GM19023 (cell line): ENCODE data around the gene LRRC47.
A peak's percentile ranks its signal among the peaks of the same experiment; 100 is the strongest.
"Not testable (repeated sequence)": the region's sequence is repeated elsewhere in the genome, so short reads cannot be mapped to it uniquely, and the experiment has no call there.

Experiments
- ATAC-seq: cut with Tn5 transposase; IDR thresholded peaks from one replicate; pipeline ENCODE4 v1.9.1; 2021; ENCODE audit warnings: mild to moderate bottlenecking, moderate library complexity; ENCODE audit not compliant: unreplicated experiment

Gene LRRC47

DNA sequence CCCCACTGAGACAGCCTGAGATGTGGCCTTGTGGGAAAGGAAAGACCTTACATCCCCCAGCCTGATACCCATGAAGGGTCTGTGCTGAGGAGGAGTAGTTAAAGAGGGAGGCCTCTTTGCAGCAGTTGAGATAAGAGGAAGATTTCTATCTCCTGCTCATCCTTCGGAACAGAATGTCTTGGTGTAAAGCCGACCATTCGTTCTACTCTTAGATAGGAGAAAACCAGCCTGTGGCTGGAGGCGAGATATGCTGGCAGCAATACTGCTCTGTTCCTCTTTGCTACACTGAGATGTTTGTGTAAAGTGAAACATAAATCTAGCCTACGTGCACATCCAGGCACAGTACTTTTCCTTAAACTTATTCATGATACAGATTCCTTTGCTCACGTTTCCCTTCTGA, 45.6 kb downstream of the LRRC47 start:
- no peak for ATAC-seq

DNA sequence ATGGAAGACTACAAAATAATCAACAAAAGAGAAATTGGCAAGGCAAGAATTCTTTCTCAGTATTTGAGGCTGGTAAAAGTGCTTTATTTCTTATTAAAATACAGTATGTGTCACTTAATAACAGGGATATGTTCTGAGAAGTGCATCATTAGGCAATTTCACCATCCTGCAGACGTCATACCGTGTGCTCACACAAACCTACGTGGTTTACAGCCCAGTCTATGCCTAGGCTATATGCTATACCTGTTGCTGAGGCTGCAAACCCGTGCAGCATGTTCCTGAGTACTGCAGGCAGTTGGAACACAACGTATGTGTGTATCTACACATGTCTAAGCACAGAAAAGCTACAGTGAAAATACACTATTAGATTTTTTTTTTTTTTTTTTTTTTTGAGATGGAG, 46.8 kb downstream of the LRRC47 start:
- ATAC-seq = no peak

DNA sequence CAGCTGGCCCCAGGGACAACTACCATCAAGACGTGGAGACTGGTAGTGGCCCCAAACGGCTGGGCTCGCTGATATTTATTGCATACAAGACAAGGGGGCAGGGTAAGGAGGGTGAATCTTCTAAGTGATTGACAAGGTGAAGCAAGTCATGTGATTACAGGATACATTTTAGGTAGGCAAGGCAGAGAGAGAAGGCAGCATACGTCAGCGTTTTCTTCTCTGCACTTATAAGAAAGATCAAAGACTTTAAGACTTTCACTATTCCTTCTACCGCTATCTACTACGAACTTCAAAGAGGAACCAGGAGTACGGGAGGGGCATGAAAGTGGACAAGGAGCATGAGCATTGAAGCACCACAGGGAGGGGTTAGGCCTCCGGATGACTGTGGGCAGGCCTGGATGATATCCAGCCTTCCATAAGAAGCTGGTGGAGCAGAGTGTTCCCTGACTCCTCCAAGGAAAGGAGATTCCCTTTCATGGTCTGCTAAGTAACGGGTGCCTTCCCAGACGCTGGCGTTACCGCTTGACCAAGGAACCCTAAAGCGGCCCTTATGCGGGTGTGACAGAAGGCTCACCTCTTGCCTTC, 47.9 kb downstream of the LRRC47 start:
- ATAC-seq = not testable (repeated sequence)

DNA sequence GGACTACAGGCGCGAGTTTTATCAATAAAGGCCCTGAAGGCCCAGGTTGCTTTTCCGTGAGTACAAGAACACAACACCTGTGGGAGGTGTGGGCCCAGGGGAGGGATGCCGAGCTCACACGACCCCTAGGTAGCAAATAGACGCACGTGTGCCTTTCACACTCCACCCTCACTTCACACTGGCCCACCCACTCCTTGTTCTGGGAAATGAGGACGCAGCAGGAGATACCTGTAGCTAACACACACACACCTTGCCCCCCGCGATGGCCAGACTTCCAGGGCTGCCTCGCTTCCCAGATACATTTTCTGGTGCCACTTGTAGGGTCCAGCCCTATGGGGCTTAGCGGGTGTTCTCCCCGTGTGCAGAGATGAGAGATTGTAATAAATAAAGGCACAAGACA, 48.4 kb downstream of the LRRC47 start:
- no peak for ATAC-seq

DNA sequence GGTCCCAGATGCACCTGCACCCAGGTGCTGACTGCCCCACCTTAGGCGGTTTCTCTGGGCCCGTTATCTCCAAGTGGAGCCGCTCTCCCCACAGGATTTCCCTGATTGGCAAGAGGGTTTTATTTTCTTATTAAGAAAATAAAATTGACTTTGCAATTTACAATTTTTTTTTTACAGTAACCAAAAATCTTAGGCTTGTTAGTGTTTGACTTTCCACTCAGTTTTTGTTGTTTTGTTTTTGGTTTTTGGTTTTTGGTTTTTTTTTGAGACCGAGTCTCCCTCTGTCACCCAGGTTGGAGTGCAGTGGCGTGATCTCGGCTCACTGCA, 48.8 kb downstream of the LRRC47 start:
- no peak for ATAC-seq

DNA sequence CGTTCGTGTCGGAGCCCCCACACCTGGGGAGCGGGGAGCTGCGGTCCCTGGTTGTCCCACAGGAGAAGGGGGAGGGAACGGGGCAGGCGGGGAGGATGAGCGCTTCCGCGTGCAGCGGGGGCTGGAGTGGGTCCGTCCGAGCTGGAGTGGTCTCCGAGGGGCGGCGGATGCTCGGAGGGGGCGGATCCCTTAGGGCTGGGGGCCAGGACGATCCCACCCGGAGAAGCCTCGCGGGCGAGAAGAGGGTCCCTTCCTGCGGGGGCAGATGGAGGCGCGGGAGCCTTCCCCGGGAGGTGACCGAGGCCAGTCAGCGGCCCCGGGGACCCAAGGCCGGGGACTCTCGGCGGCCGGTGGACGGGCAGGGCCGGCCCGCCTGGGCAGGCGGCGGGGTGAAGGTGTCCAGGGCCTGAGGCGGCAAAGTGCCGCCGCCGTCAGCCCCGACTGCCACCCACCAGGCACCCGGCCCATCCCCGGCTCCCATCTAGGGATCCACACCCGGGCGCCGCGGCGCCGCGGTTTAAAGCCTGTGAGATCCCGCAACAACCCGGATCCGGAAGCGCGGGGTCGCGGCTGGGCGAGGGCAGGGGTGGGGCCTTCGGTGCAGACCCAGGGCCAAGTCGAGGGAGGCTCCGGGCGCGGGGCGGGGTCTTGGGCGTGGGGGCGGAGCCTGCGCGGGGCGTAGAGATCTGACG, 49.3 kb downstream of the LRRC47 start:
- ATAC-seq = peak; percentile 74

- ATAC-seq = no peak
Observed at GRCh38 chr1:3746389-3746829, 49.9 kb downstream of the LRRC47 start.

GRCh38 chr1:3745590-3746381, 50.5 kb downstream of the LRRC47 start:
- no peak for ATAC-seq

DNA sequence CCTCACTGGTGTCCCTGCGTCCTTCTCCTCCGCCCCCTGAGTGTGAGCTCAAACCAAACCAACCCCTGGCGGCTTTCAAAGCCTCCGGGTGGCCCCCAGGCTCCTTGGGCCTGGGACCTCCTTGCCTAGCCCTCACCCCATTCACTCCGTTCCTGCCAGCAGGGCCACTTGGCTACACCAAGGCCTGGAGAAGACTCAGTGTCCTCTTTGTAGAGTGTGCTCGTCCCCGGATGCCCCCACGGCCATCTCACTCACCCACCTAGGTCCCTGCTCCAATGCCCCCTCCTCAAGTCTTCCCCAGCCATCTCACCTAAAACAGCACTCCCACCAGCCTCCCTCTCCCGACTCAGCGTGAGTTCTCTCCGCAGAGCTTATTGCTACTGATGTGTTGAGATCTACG, 51.2 kb downstream of the LRRC47 start:
- ATAC-seq = no peak

DNA sequence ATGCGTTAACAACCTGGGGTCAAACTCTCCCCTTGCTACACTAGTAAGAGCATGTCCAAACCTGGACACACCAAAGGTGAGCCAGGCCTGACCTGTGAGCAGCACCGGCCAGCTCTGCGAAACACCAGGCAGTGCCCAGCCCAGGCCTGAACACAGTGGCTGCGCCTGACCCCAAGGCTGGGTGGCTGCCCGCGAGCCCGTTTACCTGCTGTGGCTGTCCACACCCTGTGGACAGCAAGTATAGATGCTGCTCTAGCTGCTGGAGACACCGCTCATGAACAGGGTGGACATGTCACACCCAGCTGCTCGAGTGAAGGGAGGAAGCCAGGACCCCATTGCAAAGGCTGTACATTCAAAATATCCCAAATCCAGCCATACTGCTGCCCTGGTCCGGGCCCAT, 51.7 kb downstream of the LRRC47 start:
- ATAC-seq = no peak

- ATAC-seq = no peak
Observed at GRCh38 chr1:3743826-3744225, 52.5 kb downstream of the LRRC47 start.

DNA sequence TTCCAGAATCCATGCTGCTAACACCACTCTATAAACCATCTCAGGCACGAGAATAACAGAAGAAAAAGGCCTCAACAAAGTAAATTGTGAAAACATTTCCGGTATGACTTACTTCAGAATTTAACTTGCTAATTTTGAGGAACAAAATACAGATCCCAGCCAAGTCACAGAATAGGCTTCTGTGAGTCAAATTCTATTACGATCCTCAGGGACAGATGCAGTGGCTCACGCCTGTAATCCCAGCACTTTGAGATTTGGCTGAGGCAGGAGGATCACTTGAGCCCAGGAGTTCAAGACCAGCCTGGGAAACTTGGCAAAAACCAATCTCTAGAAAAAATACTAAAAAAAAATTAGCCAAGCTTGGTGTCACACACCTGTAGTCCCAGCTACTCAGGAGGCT, 52.9 kb downstream of the LRRC47 start:
- ATAC-seq = no peak

- no peak for ATAC-seq
Observed at GRCh38 chr1:3742439-3743298, 53.6 kb downstream of the LRRC47 start.

GRCh38 chr1:3741566-3742438, 54.5 kb downstream of the LRRC47 start:
- no peak for ATAC-seq

- ATAC-seq = no peak
Observed at GRCh38 chr1:3740752-3741151, 55.5 kb downstream of the LRRC47 start.

DNA sequence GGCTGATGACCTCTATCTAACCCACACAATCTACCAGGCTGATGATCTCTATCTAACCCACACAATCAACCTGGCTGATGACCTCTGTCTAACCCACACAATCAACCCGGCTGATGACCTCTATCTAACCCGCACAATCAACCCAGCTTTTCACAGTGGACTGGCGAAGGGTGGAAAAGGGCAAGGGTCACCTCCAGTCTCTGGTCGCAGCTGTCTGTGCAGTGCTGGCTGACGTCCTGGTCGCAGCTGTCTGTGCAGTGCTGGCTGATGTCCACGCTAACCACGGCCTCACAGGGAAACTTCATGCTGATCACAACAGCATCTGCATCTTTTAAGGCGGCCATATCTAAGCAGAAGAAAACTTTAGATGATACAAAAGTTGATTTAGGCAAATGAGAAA, 56.3 kb downstream of the LRRC47 start:
- ATAC-seq = no peak

DNA sequence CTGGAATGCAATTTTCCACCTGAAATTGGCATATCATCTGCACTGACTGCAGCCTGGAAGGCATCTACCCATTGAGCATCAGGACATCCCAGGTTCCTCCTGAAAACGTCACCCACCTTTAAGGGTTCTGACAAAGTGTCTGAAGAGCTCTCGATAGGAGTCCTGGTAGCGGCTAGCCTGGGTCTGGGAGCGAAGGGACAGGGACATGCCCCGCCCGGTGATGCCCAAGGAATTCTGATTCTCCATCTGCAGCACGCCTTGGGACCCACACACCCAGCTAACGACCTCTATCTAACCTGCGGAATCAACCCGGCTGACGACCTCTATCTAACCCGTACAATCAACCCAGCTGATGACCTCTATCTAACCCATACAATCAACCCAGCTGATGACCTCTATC, 57.4 kb downstream of the LRRC47 start:
- no peak for ATAC-seq

GRCh38 chr1:3736708-3737107, 59.6 kb downstream of the LRRC47 start:
- no peak for ATAC-seq

GRCh38 chr1:3736131-3736561, 60.2 kb downstream of the LRRC47 start:
- ATAC-seq = no peak

- no peak for ATAC-seq
Observed at GRCh38 chr1:3735688-3736087, 60.6 kb downstream of the LRRC47 start.
